Measurements from ENCODE around the gene VPS26C.

Gene VPS26C

GRCh38 chr21:37264808-37265207 is 2.3 kb downstream of the VPS26C start:
- DNase-seq = no peak

DNA sequence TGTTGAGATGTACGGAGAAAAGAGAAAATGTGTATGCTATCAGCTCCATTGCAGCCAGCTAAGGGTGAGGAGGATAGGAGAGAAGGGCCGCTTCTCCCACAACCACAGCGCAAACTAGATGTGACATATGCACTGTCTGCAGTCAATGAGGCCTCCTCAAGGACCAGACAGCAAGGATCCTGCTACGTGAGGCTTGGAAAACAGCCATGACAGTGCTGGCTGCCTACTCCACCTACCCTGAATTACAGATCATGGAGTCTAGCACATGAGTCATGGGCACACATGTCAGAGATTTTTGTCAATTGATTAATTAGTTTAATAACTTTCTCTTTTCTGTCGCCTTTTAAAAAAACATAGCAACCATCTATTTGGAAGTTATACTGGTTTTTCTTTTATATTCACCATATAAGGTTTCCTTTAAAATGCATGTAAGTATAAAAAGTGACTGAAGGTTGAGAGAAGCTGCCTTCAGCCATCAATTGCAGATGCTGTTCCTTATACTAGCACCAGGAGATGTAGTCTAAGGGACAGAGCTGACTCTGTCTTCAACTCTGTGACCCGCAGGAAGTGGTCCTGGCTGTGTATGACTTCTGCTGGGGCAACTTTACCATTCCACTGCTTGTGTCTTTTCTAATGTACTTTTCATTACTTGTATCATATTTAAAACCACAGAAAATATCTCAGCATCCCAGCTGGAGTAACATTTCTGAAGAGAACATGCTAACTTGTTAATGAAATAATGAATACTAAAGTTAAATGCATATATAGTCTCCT is 3.1 kb downstream of the VPS26C start:
- no peak for DNase-seq

- no peak for DNase-seq
Observed at GRCh38 chr21:37259426-37259825, 7.7 kb downstream of the VPS26C start.

DNA sequence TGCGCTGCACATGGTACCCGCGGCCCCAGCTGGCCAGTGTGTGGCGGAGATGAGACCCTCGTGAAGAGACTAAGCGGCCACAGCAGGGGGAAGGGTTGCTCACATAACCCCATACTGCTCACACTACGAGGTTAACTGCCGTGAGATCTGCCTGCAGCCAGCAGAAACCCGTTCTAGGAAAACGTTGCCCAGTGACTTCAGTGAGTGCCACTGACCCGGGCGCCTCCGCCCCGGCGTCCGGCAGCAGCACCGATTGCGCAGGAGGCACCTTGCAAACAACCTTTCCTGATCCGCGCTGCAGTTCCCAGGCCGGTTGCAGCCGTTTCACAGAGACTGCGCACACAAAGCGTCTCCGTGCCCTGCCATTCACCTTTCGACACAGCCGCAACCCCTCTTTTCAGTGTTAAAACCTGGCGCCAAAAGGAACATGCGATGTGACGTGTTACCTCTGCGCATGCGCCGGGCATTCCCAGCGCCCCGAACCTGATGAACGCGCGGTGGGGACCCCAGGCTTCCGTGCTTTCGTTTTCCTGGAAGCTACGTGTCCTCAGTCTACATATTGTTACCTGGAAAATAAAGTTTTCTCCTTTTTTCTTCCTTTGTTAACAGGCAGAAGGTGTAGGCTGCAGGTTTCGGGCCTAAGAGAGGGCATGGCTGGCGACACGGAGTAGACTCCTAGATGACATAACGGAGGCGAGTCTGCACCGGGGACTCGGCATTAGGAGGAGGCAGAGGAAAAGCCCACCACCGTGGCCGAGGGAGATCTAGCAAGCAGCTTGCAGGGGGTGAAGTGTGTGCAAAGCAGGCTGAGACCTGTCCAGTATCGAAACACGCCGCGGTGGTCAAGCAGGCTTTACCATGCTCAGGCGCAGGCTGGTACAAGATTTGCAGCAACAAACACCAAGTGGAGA is 8.9 kb downstream of the VPS26C start:
- peak; percentile 62 to 89 (median 68) for DNase-seq

- DNase-seq = peak in 1 of 5 donors; percentile 46
Observed at GRCh38 chr21:37257511-37257966, 9.6 kb downstream of the VPS26C start.

GRCh38 chr21:37253991-37254390 is 13.1 kb downstream of the VPS26C start:
- no peak for DNase-seq

DNA sequence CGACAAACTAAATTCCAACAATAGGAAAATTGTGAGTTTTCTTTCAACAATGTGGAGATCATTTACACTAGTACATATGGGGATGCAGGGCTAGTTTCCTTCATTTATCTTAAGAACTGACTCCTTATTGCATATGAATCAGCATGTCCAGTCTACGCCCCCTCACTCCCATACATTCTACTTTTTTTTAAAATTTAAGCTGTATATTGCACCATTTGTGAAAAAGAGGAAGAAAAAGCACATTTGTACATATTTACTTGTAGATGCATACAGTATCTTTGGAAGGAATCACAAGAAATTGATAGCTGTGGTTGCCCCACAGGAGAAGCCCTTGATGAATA is 15.9 kb downstream of the VPS26C start:
- no peak for DNase-seq

DNA sequence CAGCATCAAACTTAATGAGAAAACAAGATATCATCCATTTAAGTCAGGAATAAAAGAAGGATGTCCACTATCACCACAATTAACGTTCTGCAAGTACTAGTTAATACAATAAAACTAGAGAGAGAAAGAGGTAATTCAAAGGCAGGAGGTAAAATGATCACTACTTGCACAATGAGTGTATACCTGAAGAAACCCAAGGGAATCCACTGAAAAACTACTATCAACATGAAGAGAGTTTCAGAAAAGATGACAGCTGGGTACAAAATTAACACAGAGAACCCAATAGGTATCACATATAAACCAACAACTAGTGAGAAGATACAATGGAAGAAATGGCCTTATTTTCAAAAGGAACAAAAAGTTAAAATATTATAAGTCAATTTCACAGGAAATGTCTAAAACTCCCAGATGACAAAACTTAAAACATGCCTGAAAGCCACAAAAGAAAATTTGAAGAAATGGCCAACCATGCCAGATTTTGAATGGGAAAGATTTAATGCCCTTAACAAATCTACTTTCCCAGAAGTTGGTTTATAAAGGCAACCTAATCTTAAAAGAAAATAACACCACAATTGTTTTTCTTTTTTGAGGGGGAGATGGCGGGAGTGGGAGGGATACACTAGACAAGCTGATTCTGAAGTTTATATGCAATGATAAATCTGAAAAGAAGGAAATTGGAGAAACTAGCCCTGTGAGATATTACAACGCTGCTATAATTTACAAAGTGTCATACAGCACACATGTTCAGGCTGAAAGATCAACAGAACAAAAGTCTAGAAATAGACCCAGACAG is 17.8 kb downstream of the VPS26C start:
- no peak for DNase-seq

- no peak for DNase-seq
Observed at GRCh38 chr21:37248298-37248697, 18.8 kb downstream of the VPS26C start.

GRCh38 chr21:37245151-37245550 is 22.0 kb downstream of the VPS26C start:
- DNase-seq = no peak

DNA sequence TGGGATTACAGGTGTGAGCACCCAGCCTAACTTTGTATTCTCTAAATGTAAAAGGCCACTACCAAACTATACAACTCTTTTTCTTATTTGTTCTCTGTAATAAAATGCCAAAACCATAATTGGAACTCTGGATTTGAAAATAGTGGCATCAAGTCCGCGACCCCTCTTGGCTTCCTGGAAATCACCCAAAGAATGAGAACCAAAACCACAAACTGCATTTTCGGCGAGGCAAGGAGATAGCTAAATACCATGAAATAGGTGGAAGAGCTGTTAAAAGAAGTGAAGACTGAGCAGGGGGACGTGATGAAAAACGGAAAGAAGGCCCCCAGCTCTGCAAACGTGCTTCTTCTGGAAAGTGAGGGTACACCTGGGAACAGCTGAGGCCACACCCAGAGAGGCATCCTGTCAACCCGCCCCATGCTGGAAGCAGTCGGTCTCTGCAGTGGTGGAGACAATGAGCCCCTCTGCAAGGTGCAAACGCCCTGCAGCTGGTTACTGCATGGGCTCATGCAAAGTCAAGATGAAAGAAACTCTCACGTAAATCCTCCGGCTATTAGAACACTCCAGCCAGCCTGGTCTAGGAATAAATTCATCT is 22.5 kb downstream of the VPS26C start:
- DNase-seq = peak in 1 of 5 donors; percentile 36

- DNase-seq = no peak
Observed at GRCh38 chr21:37243961-37244360, 23.2 kb downstream of the VPS26C start.

DNA sequence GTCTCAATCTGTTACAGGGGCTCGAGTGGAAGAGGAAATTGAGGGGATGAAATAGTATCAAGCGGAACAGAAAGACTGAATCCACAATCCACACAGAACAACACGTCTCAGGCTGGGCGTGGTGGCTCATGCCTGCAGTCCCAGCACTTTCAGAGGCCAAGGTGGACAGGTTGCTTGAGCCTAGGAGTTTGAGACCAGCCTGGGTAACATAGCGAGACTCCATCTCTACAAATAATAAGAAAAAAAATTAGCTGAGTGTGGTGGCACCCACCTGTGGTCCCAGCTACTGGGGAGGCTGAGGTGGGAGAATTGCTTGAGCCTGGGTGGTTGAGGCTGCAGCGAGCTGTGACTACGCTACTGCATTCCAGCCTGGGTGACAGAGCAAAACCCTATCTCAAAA is 25.7 kb downstream of the VPS26C start:
- no peak for DNase-seq

GRCh38 chr21:37240978-37241377 is 26.2 kb downstream of the VPS26C start:
- no peak for DNase-seq

- DNase-seq = no peak
Observed at GRCh38 chr21:37237764-37238163, 29.4 kb downstream of the VPS26C start.

DNA sequence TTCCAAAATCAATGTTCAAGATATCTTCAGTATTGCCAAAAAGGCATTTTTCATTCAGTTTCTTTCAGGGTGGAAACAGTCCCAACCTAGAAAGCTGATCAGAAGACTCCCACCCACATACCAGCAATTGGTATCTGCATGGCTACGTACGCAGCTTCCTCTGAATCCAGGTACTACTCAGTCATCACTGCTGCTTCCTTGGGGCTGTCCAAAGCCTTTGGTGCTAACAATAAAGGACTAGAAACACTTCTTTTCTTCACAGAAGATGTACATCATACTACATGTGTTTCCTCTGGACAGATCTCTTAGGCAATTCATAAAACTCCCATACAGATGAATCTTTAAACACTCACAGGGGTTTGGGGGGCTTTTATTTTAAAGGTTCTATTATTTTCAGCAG is 29.8 kb downstream of the VPS26C start:
- no peak for DNase-seq

DNA sequence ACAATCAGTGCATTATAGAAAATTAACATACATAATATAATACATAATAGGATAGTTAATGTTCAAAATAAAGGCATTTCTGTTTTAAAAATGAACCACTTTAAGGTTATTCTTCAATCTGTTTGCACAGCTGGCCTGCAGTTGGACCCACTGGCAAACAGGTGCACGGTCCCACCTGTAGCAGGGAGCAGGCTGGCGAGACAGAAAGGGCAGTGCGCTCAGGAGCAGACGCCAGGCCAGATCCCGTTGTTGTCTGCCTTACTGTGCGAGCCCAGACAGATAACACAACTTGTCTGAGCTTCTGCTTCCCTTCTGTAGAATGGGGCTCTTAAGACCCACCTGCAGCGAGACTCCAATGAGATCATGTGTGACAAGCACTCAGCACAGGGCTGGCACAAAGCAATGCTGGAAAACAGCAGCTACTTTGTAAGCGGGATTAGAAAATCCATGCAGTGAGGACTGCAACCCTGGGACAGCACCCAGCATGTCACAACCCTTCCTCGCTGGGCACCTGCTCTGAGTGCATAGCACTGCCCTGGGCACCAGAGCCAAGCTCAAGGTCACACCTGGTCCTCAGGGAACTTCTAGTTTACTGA is 33.5 kb downstream of the VPS26C start:
- DNase-seq = no peak

- DNase-seq = no peak
Observed at GRCh38 chr21:37232274-37233018, 34.7 kb downstream of the VPS26C start.

- no peak for DNase-seq
Observed at GRCh38 chr21:37231671-37232070, 35.5 kb downstream of the VPS26C start.

GRCh38 chr21:37231249-37231645 is 35.9 kb downstream of the VPS26C start:
- DNase-seq = no peak

GRCh38 chr21:37230632-37231248 is 36.4 kb downstream of the VPS26C start:
- DNase-seq = no peak

Data from T-helper 1 cell (primary cell).